GM12878 (cell line): ENCODE measurements around the gene ITPRIP.

ENCODE experiments used
- CTCF ChIP-seq, 3 experiments: IDR thresholded peaks in 2 of 3; conservative IDR thresholded peaks in 1 of 3; 2 replicates each; pipeline ENCODE4 v1.5.1; 2011; ENCODE audit warnings: low read depth in 3 of 3, low read length in 3 of 3, mild to moderate bottlenecking in 3 of 3, control low read depth in 2 of 3, moderate library complexity in 2 of 3, inconsistent platforms in 1 of 3, mixed read lengths in 1 of 3; ENCODE audit not compliant: control insufficient read depth in 2 of 3, insufficient read depth in 1 of 3; ENCODE audit errors: extremely low read depth in 1 of 3
- HDAC6 ChIP-seq: fragments of 200-600 bp; sonication (generic); IDR thresholded peaks from one replicate; pipeline ENCODE4 v1.8.0; 2017; ENCODE audit warnings: antibody characterized with exemption; ENCODE audit not compliant: unreplicated experiment
- RB1 ChIP-seq: fragments of 450-650 bp; formaldehyde crosslinking; IDR thresholded peaks from 2 replicates; pipeline ENCODE4 v1.6.1; 2017; ENCODE audit warnings: mild to moderate bottlenecking, borderline replicate concordance
- SMC3 ChIP-seq: IDR thresholded peaks from 2 replicates; pipeline ENCODE4 v1.6.1; 2011; ENCODE audit warnings: low read length, improper control_type of control experiment, borderline replicate concordance

DNA sequence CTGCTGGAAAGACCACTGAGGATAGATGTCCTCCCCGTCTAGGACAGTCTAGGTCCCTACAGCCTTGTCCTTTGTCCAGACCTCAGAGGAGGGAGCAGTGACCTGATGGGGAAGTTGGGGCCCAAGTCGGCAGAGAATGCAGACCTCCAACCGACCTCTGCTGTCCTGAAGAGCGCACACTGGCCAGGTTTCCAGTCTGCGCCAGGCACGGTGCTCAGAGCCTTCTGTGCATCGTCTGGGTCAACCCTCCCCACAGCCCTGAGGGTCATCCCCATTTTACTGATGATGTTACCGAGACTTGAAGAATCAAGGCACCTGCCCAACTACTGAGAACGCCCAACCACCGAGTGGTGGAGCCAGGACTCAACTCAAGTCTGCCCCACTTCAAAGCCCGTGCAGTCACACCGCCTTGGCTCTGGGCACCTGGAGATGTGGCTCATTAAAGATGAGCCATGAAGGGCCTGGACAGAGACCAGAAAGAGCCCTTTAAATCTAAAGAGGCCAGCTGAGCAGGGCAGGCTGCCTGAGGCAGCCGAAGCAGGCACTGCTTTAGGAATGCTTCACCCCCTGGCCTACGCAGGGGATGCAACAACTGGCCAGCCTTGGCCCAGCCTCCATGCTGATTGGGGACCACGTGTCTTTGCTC is 4.4 kb downstream of the ITPRIP start:
- TF ChIP-seq CTCF (IDR thresholded peaks at IDR 0.05 in 2 of 3, conservative IDR thresholded peaks at IDR 0.05 in 1 of 3; ENCODE audit: control insufficient read depth in 2 of 3, extremely low read depth in 1 of 3, insufficient read depth in 1 of 3, low read depth in 3 of 3, low read length in 3 of 3) (no peak), SMC3 (no peak), HDAC6 (no peak), RB1 (no peak)
